Breast epithelium (tissue), 3 donors: ENCODE data around the gene ZNF497.

ENCODE experiments used
- POLR2A ChIP-seq: fragments of 450-650 bp; IDR thresholded peaks from one replicate; pipeline ENCODE4 v1.6.1; 2016; ENCODE audit warnings: antibody characterized with exemption, mild to moderate bottlenecking, moderate library complexity
- POLR2AphosphoS5 ChIP-seq, 3 donors: sonication (generic); formaldehyde crosslinking; IDR thresholded peaks; one replicate each; pipeline ENCODE4 v1.6.1; 2017; ENCODE audit warnings: antibody characterized with exemption in 3 of 3
- TF ChIP-seq, protein P1 (sequence below), 3 donors: fragments of 450-650 bp; IDR thresholded peaks; one replicate each; pipeline ENCODE4 v1.5.1; 2016 to 2017; ENCODE audit warnings: antibody characterized with exemption in 3 of 3, mild to moderate bottlenecking in 3 of 3, moderate library complexity in 3 of 3

DNA sequence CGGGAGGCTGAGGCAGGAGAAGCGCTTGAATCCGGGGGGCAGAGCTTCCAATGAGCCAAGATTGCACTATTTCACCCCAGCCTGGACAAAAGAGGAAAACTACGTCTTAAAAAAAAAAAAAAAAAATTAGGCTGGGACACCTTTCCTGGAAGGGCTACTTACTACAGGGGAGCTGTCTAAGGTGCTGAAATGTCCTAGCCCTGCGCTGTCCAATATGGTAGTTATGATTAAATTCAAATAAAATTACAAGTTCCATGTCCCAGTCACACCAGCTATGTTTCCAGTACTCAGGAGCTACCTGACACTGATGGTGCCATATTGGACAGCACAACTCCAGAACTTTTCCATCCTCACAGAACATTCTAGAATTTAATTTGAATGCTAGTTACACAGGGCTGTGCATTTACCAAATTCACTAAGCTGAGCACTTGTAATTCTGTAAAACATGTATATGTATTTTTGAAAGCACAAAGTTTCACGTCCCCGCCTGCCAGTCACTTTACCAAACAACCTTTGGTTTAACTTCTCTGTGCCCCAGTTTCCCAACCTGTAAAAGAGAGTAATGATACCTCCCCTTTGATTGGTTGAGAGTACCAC is 45.0 kb downstream of the ZNF497 start:
- no peak for TF ChIP-seq POLR2AphosphoS5 (IDR thresholded peaks at IDR 0.05)
- TF ChIP-seq, protein P1, sequence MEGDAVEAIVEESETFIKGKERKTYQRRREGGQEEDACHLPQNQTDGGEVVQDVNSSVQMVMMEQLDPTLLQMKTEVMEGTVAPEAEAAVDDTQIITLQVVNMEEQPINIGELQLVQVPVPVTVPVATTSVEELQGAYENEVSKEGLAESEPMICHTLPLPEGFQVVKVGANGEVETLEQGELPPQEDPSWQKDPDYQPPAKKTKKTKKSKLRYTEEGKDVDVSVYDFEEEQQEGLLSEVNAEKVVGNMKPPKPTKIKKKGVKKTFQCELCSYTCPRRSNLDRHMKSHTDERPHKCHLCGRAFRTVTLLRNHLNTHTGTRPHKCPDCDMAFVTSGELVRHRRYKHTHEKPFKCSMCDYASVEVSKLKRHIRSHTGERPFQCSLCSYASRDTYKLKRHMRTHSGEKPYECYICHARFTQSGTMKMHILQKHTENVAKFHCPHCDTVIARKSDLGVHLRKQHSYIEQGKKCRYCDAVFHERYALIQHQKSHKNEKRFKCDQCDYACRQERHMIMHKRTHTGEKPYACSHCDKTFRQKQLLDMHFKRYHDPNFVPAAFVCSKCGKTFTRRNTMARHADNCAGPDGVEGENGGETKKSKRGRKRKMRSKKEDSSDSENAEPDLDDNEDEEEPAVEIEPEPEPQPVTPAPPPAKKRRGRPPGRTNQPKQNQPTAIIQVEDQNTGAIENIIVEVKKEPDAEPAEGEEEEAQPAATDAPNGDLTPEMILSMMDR (IDR thresholded peaks at IDR 0.05): no peak
- TF ChIP-seq POLR2A: no peak
